ENCODE results near the gene ABHD15. TPM values are rescaled to one million over a fixed set of nuclear protein-coding genes. Genes with fewer than 3 reads are reported as not detected.
A peak's percentile ranks its signal among the peaks of the same experiment; 100 is the strongest.
"Not testable (repeated sequence)": the region's sequence is repeated elsewhere in the genome, so short reads cannot be mapped to it uniquely, and the experiment has no call there.

The ABHD15 gene
- total and polyA plus RNA-seq, 11 donors = 4.0 to 13.1 (median 8.2) TPM

GRCh38 chr17:29559640-29560039 is 7.2 kb downstream of the ABHD15 start:
- TF ChIP-seq POLR2A (IDR thresholded peaks at IDR 0.05) = no peak
- TF ChIP-seq CTCF (IDR thresholded peaks at IDR 0.05) = no peak
- WGBS, 4 donors = 92 to 97% (median 95%) methylated on average over 2 of the region's 2 CpGs
- H3K27ac ChIP-seq = peak overlapping the region in 1 of 12 donors; percentile 37
- ATAC-seq = no peak
- H3K27me3 ChIP-seq = no peaks in the 10 kb centered on the region
- no peak for DNase-seq
- H3K9me3 ChIP-seq = no peaks in the 10 kb centered on the region
- intact Hi-C loops (cut with DNase I) = loop anchor here in 2 of 10 donors (10.0 kb wide), 2 partner anchors 415 to 925 kb away; no protein-coding TSS in a partner anchor
- H3K4me1 ChIP-seq = peaks cover 0 to 32% (median 4%) of the 10 kb centered on the region in 12 donors
- peaks cover 0 to 3% (median 0%) of the 10 kb centered on the region in 9 donors for H3K36me3 ChIP-seq
- no peak overlapping the region for H3K4me3 ChIP-seq

GRCh38 chr17:29558139-29558538 is 8.7 kb downstream of the ABHD15 start:
- ATAC-seq; DNase-seq; intact Hi-C loops (cut with DNase I); H3K27ac ChIP-seq; H3K36me3 ChIP-seq; H3K27me3 ChIP-seq; H3K9me3 ChIP-seq; H3K4me3 ChIP-seq: not testable (repeated sequence)
- H3K4me1 ChIP-seq = peaks cover 0 to 22% (median 4%) of the 10 kb centered on the region in 12 donors
- WGBS, 4 donors = 91 to 95% (median 93%) methylated on average over 5 of the region's 5 CpGs

- DNase-seq (no peak), ATAC-seq (no peak)
- TF ChIP-seq POLR2A (IDR thresholded peaks at IDR 0.05) (no peak), CTCF (IDR thresholded peaks at IDR 0.05) (no peak)
- H3K27ac ChIP-seq = no peak overlapping the region
- peaks cover 0 to 3% (median 0%) of the 10 kb centered on the region in 9 donors for H3K36me3 ChIP-seq
- intact Hi-C loops (cut with DNase I) = no loop called here
- peaks cover 0 to 22% (median 4%) of the 10 kb centered on the region in 12 donors for H3K4me1 ChIP-seq
- no peaks in the 10 kb centered on the region for H3K9me3 ChIP-seq
- no peak overlapping the region for H3K4me3 ChIP-seq
- H3K27me3 ChIP-seq = no peaks in the 10 kb centered on the region
Measured at GRCh38 chr17:29557739-29558116, 9.1 kb downstream of the ABHD15 start.

GRCh38 chr17:29557085-29557738 is 9.6 kb downstream of the ABHD15 start:
- ATAC-seq (no peak), DNase-seq (no peak)
- no peak for TF ChIP-seq CTCF (IDR thresholded peaks at IDR 0.05)
- no peak for TF ChIP-seq POLR2A (IDR thresholded peaks at IDR 0.05)
- Histone ChIP-seq H3K9me3 (no peaks in the 10 kb centered on the region), H3K4me1 (peaks cover 0 to 16% (median 4%) of the 10 kb centered on the region in 12 donors), H3K36me3 (peaks cover 0 to 3% (median 0%) of the 10 kb centered on the region in 9 donors), H3K27ac (no peak overlapping the region), H3K4me3 (no peak overlapping the region), H3K27me3 (no peaks in the 10 kb centered on the region)
- WGBS, 4 donors = 89 to 95% (median 91%) methylated on average over 1 of the region's 1 CpG
- intact Hi-C loops (cut with DNase I) = no loop called here

- WGBS, 4 donors = 82 to 87% (median 85%) methylated on average over 3 of the region's 3 CpGs
- no peaks in the 10 kb centered on the region for H3K9me3 ChIP-seq
- no peaks in the 10 kb centered on the region for H3K27me3 ChIP-seq
- DNase-seq = no peak
- no peaks in the 10 kb centered on the region for H3K36me3 ChIP-seq
- H3K27ac ChIP-seq = no peak overlapping the region
- no peak for ATAC-seq
- TF ChIP-seq CTCF (IDR thresholded peaks at IDR 0.05) = no peak
- TF ChIP-seq POLR2A (IDR thresholded peaks at IDR 0.05) = no peak
- intact Hi-C loops (cut with DNase I) = no loop called here
- peaks cover 0 to 3% (median 0%) of the 10 kb centered on the region in 12 donors for H3K4me1 ChIP-seq
- no peak overlapping the region for H3K4me3 ChIP-seq
Measured at GRCh38 chr17:29555840-29556239, 11.0 kb downstream of the ABHD15 start.
